DOHH2 (cell line): ENCODE data around the gene ASXL2.

Experiments used
- EZH2phosphoT487 ChIP-seq: fragments of 200-600 bp; sonication (generic); IDR thresholded peaks from 2 replicates; pipeline ENCODE4 v1.6.1; 2017; ENCODE audit warnings: borderline replicate concordance, mild to moderate bottlenecking, antibody characterized with exemption, low read length, moderate library complexity, mixed read lengths
- TF ChIP-seq, protein P1 (sequence below): fragments of 200-600 bp; sonication (generic); IDR thresholded peaks from one replicate; pipeline ENCODE4 v1.5.1; 2014; ENCODE audit warnings: antibody characterized with exemption, mild to moderate bottlenecking, low read depth, low read length; ENCODE audit not compliant: poor library complexity, severe bottlenecking

DNA sequence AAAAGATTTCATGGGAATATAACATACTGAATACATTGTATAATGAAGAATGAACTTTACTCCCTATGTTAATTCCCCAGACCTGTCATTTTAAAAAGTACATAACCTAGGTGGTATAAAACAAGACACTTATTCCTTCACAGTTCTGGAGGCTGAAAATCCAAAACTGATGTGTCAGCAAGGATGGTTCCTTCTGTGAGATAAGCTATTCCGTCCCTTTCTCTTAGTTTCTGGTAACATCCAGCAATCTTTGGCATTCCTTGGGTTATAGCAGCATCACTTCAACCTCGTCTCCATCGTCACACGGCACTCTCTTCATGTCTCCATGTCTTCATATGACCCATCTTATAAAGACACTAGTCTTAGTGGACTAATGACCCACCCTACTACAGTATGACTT is 93.9 kb downstream of the ASXL2 start:
- TF ChIP-seq EZH2phosphoT487, result no peak
- TF ChIP-seq, protein P1, sequence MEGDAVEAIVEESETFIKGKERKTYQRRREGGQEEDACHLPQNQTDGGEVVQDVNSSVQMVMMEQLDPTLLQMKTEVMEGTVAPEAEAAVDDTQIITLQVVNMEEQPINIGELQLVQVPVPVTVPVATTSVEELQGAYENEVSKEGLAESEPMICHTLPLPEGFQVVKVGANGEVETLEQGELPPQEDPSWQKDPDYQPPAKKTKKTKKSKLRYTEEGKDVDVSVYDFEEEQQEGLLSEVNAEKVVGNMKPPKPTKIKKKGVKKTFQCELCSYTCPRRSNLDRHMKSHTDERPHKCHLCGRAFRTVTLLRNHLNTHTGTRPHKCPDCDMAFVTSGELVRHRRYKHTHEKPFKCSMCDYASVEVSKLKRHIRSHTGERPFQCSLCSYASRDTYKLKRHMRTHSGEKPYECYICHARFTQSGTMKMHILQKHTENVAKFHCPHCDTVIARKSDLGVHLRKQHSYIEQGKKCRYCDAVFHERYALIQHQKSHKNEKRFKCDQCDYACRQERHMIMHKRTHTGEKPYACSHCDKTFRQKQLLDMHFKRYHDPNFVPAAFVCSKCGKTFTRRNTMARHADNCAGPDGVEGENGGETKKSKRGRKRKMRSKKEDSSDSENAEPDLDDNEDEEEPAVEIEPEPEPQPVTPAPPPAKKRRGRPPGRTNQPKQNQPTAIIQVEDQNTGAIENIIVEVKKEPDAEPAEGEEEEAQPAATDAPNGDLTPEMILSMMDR, result no peak
